ENCODE data around the gene MTFMT. TPM values are rescaled to one million over a fixed set of nuclear protein-coding genes. Genes with fewer than 3 reads are reported as not detected.

MTFMT gene
- total and polyA plus RNA-seq, 4 donors: 6.8 to 14.7 (median 8.4) TPM

DNA sequence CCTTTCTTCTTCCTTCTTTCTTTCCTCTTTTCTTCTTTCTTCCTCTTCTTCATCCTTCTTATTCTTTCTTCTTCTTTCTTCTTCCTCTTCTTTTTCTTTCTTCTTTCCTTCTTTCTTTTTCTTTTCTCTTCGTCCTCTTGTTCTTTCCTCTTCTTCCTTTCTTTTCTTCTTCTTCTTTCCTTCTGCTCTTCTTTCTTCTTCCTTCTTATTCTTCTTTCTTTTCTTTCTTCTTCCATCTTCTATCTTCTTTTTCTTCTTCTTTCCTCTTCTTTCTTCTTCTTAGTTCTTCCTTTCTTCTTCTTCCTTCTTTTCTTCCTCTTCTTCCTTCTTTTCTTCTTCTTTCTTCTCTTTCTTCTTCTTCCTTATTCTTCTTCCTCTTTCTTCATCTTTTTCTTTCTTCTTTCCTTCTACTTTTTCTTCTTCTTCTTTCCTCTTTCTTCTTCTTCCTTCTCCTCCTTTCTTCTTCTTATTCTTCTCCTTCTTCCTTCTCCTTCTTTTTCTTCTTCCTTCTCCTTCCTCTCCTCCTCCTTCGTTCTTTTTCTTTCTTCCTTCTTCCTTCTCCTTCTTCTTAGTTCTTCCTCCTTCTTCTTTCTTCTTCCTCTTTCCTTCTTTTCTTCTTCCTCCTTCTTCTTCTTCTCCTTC, 77.5 kb downstream of the MTFMT start:
- Histone ChIP-seq H3K27me3 (ENCODE audit: control insufficient read depth in 4 of 4, insufficient read depth in 4 of 4, low read length in 3 of 4) (no peaks in the 10 kb centered on the region), H3K9me3 (ENCODE audit: control insufficient read depth in 4 of 4, low read length in 3 of 4) (no peaks in the 10 kb centered on the region), H3K36me3 (ENCODE audit: control insufficient read depth in 4 of 4, insufficient read depth in 3 of 4, low read depth in 1 of 4, low read length in 3 of 4) (peaks cover 6 to 15% (median 12%) of the 10 kb centered on the region in 4 donors), H3K4me3 (ENCODE audit: low read depth in 1 of 3, low read length in 3 of 3) (no peak overlapping the region), H3K4me1 (ENCODE audit: control insufficient read depth in 4 of 4, insufficient read depth in 4 of 4, low read length in 3 of 4) (no peaks in the 10 kb centered on the region), H3K9ac (ENCODE audit: low read depth in 1 of 2, low read length in 2 of 2) (no peak overlapping the region), H3K27ac (ENCODE audit: low read depth in 1 of 2, low read length in 2 of 2) (no peak overlapping the region)
- WGBS: 89% methylated on average over 2 of the region's 2 CpGs
- TF ChIP-seq TAF1 (conservative IDR thresholded peaks at IDR 0.05): no peak
- TF ChIP-seq, protein P1, sequence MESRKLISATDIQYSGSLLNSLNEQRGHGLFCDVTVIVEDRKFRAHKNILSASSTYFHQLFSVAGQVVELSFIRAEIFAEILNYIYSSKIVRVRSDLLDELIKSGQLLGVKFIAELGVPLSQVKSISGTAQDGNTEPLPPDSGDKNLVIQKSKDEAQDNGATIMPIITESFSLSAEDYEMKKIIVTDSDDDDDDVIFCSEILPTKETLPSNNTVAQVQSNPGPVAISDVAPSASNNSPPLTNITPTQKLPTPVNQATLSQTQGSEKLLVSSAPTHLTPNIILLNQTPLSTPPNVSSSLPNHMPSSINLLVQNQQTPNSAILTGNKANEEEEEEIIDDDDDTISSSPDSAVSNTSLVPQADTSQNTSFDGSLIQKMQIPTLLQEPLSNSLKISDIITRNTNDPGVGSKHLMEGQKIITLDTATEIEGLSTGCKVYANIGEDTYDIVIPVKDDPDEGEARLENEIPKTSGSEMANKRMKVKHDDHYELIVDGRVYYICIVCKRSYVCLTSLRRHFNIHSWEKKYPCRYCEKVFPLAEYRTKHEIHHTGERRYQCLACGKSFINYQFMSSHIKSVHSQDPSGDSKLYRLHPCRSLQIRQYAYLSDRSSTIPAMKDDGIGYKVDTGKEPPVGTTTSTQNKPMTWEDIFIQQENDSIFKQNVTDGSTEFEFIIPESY (IDR thresholded peaks at IDR 0.05): no peak
- TF ChIP-seq, protein P2, sequence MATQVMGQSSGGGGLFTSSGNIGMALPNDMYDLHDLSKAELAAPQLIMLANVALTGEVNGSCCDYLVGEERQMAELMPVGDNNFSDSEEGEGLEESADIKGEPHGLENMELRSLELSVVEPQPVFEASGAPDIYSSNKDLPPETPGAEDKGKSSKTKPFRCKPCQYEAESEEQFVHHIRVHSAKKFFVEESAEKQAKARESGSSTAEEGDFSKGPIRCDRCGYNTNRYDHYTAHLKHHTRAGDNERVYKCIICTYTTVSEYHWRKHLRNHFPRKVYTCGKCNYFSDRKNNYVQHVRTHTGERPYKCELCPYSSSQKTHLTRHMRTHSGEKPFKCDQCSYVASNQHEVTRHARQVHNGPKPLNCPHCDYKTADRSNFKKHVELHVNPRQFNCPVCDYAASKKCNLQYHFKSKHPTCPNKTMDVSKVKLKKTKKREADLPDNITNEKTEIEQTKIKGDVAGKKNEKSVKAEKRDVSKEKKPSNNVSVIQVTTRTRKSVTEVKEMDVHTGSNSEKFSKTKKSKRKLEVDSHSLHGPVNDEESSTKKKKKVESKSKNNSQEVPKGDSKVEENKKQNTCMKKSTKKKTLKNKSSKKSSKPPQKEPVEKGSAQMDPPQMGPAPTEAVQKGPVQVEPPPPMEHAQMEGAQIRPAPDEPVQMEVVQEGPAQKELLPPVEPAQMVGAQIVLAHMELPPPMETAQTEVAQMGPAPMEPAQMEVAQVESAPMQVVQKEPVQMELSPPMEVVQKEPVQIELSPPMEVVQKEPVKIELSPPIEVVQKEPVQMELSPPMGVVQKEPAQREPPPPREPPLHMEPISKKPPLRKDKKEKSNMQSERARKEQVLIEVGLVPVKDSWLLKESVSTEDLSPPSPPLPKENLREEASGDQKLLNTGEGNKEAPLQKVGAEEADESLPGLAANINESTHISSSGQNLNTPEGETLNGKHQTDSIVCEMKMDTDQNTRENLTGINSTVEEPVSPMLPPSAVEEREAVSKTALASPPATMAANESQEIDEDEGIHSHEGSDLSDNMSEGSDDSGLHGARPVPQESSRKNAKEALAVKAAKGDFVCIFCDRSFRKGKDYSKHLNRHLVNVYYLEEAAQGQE (IDR thresholded peaks at IDR 0.05): no peak
- TF ChIP-seq JUND (IDR thresholded peaks at IDR 0.05): no peak
- TF ChIP-seq, protein P3, sequence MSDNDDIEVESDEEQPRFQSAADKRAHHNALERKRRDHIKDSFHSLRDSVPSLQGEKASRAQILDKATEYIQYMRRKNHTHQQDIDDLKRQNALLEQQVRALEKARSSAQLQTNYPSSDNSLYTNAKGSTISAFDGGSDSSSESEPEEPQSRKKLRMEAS (IDR thresholded peaks at IDR 0.05): no peak
- TF ChIP-seq EGR1 (IDR thresholded peaks at IDR 0.05; ENCODE audit: low read depth in 2 of 2): no peak
- no peak for TF ChIP-seq NR2F2 (IDR thresholded peaks at IDR 0.05)
- no peak for TF ChIP-seq FOXA2 (IDR thresholded peaks at IDR 0.05)
- TF ChIP-seq GABPA (IDR thresholded peaks at IDR 0.05 in 1 of 2, conservative IDR thresholded peaks at IDR 0.05 in 1 of 2): no peak
- no peak for TF ChIP-seq RAD21 (IDR thresholded peaks at IDR 0.05)
- TF ChIP-seq SP1 (IDR thresholded peaks at IDR 0.05): no peak
- TF ChIP-seq YY1 (IDR thresholded peaks at IDR 0.05): no peak
- no peak for TF ChIP-seq FOXA1 (IDR thresholded peaks at IDR 0.05)
- no peak for TF ChIP-seq HNF4A (conservative IDR thresholded peaks at IDR 0.05)
- no peak for TF ChIP-seq RXRA (IDR thresholded peaks at IDR 0.05)
- TF ChIP-seq, protein P4, sequence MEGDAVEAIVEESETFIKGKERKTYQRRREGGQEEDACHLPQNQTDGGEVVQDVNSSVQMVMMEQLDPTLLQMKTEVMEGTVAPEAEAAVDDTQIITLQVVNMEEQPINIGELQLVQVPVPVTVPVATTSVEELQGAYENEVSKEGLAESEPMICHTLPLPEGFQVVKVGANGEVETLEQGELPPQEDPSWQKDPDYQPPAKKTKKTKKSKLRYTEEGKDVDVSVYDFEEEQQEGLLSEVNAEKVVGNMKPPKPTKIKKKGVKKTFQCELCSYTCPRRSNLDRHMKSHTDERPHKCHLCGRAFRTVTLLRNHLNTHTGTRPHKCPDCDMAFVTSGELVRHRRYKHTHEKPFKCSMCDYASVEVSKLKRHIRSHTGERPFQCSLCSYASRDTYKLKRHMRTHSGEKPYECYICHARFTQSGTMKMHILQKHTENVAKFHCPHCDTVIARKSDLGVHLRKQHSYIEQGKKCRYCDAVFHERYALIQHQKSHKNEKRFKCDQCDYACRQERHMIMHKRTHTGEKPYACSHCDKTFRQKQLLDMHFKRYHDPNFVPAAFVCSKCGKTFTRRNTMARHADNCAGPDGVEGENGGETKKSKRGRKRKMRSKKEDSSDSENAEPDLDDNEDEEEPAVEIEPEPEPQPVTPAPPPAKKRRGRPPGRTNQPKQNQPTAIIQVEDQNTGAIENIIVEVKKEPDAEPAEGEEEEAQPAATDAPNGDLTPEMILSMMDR (IDR thresholded peaks at IDR 0.05; ENCODE audit: low read depth, low read length, missing input control): no peak
- TF ChIP-seq, protein P5, sequence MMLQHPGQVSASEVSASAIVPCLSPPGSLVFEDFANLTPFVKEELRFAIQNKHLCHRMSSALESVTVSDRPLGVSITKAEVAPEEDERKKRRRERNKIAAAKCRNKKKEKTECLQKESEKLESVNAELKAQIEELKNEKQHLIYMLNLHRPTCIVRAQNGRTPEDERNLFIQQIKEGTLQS (IDR thresholded peaks at IDR 0.05): no peak
- DNase-seq (ENCODE audit: low spot score): no peak

Other genes starting within 250 kb of the MTFMT start
- 1 to 10 TPM in 1 of 2 donors, under 1 TPM in 1; 0.42 to 7.3 TPM for gene PIF1, start 204.0 kb downstream of the MTFMT start, total RNA-seq
- under 1 TPM; 0.61 to 0.67 TPM for gene PIF1, start 204.0 kb downstream of the MTFMT start, polyA plus RNA-seq
- gene PLEKHO2, start 187.7 kb downstream of the MTFMT start, total RNA-seq: 10 to 100 TPM; 10.2 to 11.3 TPM
- gene PLEKHO2, start 187.7 kb downstream of the MTFMT start, polyA plus RNA-seq: 1 to 10 TPM; 2.0 to 6.9 TPM
- gene ANKDD1A, start 117.7 kb downstream of the MTFMT start, total RNA-seq: 1 to 10 TPM in 1 of 2 donors, under 1 TPM in 1; 0.65 to 1.0 TPM
- gene ANKDD1A, start 117.7 kb downstream of the MTFMT start, polyA plus RNA-seq: under 1 TPM; 0.32 to 0.53 TPM
- gene SPG21, start 39.7 kb downstream of the MTFMT start, total RNA-seq: 10 to 100 TPM; 27.4 to 43.2 TPM
- gene SPG21, start 39.7 kb downstream of the MTFMT start, polyA plus RNA-seq: 10 to 100 TPM; 39.2 to 50.7 TPM
- gene SLC51B, start 15.7 kb upstream of the MTFMT start, total RNA-seq: 1 to 10 TPM in 1 of 2 donors, under 1 TPM in 1; 0.25 to 2.1 TPM
- 1 to 10 TPM in 1 of 2 donors, under 1 TPM in 1; 0.33 to 1.9 TPM for gene SLC51B, start 15.7 kb upstream of the MTFMT start, polyA plus RNA-seq
- gene RASL12, start 38.4 kb upstream of the MTFMT start, total RNA-seq: under 1 TPM; 0.70 to 0.92 TPM
- under 1 TPM; 0.50 to 0.57 TPM for gene RASL12, start 38.4 kb upstream of the MTFMT start, polyA plus RNA-seq
- not detected for gene KBTBD13, start 47.1 kb upstream of the MTFMT start, total RNA-seq
- not detected for gene KBTBD13, start 47.1 kb upstream of the MTFMT start, polyA plus RNA-seq
- 1 to 10 TPM in 1 of 2 donors, under 1 TPM in 1; 0.79 to 6.9 TPM for gene UBAP1L, start 85.6 kb upstream of the MTFMT start, total RNA-seq
- 1 to 10 TPM in 1 of 2 donors, under 1 TPM in 1; 0.57 to 1.0 TPM for gene UBAP1L, start 85.6 kb upstream of the MTFMT start, polyA plus RNA-seq
- gene PDCD7, start 104.2 kb upstream of the MTFMT start, total RNA-seq: 1 to 10 TPM; 8.5 to 9.5 TPM
- gene PDCD7, start 104.2 kb upstream of the MTFMT start, polyA plus RNA-seq: 1 to 10 TPM; 3.0 to 4.9 TPM
- gene CLPX, start 155.7 kb upstream of the MTFMT start, total RNA-seq: 10 to 100 TPM; 39.0 to 79.4 TPM
- 10 to 100 TPM; 24.8 to 43.1 TPM for gene CLPX, start 155.7 kb upstream of the MTFMT start, polyA plus RNA-seq
- gene CILP, start 181.8 kb upstream of the MTFMT start, total RNA-seq: 1 to 10 TPM in 1 of 2 donors, under 1 TPM in 1; 0.28 to 2.6 TPM
- under 1 TPM; 0.36 to 0.52 TPM for gene CILP, start 181.8 kb upstream of the MTFMT start, polyA plus RNA-seq